NCI-H146 treated with DMSO at 0.1 percent for 48 hours (cell line): ENCODE measurements around the gene GAS5.
A peak's percentile ranks its signal among the peaks of the same experiment; 100 is the strongest.
"Not testable (repeated sequence)": the region's sequence is repeated elsewhere in the genome, so short reads cannot be mapped to it uniquely, and the experiment has no call there.

Experiments used
- DNase-seq: peaks from one replicate; lab custom pipeline; 2025; ENCODE audit not compliant: unreplicated experiment; lab: John Stamatoyannopoulos, UW

Gene GAS5

GRCh38 chr1:173870252-173871075 lies 2.7 kb upstream of the GAS5 start:
- no peak for DNase-seq

GRCh38 chr1:173869021-173869359 lies 1.2 kb upstream of the GAS5 start:
- DNase-seq: peak; percentile 47

GRCh38 chr1:173868266-173869020 lies 654 bp upstream of the GAS5 start, which contains the start of gene ZBTB37:
ZBTB37 (plus strand) TSS chr1:173868380; CDS start chr1:173870226, 1,846 bp downstream.
- DNase-seq: peak; percentile 86

- DNase-seq: peak; percentile 45
Observed at GRCh38 chr1:173867141-173867752, 542 bp downstream of the GAS5 start.

- no peak for DNase-seq
Observed at GRCh38 chr1:173866413-173867115, 1.2 kb downstream of the GAS5 start.

GRCh38 chr1:173865468-173866164 lies 2.2 kb downstream of the GAS5 start:
- no peak for DNase-seq

GRCh38 chr1:173864179-173864867 lies 3.5 kb downstream of the GAS5 start:
- no peak for DNase-seq

- DNase-seq: no peak
Observed at GRCh38 chr1:173863224-173864161, 4.3 kb downstream of the GAS5 start.

- DNase-seq: no peak
Observed at GRCh38 chr1:173862769-173863223, 5.0 kb downstream of the GAS5 start.

GRCh38 chr1:173862146-173862768 lies 5.5 kb downstream of the GAS5 start:
- DNase-seq: not testable (repeated sequence)

- DNase-seq: no peak
Observed at GRCh38 chr1:173861731-173862145, 6.1 kb downstream of the GAS5 start.

GRCh38 chr1:173860065-173860464 lies 7.7 kb downstream of the GAS5 start:
- no peak for DNase-seq

GRCh38 chr1:173859547-173859946 lies 8.2 kb downstream of the GAS5 start:
- not testable (repeated sequence) for DNase-seq

GRCh38 chr1:173857363-173857917 lies 10.3 kb downstream of the GAS5 start:
- no peak for DNase-seq

- no peak for DNase-seq
Observed at GRCh38 chr1:173856903-173857302, 10.9 kb downstream of the GAS5 start.

- no peak for DNase-seq
Observed at GRCh38 chr1:173856014-173856413, 11.8 kb downstream of the GAS5 start.

GRCh38 chr1:173853074-173853473 lies 14.7 kb downstream of the GAS5 start:
- DNase-seq: no peak

GRCh38 chr1:173852105-173852504 lies 15.7 kb downstream of the GAS5 start:
- DNase-seq: no peak
